HepG2 (cell line): Measurements from ENCODE around the gene KCTD6. TPM values are rescaled to one million over a fixed set of nuclear protein-coding genes. Genes with fewer than 3 reads are reported as not detected.

Experiments used
- ARNT ChIP-seq: fragments of 450-650 bp; IDR thresholded peaks from 2 replicates; pipeline ENCODE4 v1.6.1; 2017
- FOXP4 ChIP-seq: sonication (generic); formaldehyde crosslinking; IDR thresholded peaks from 2 replicates; pipeline ENCODE4 v1.4.0; 2020; ENCODE audit warnings: missing genetic modification reagents
- JUNB ChIP-seq: sonication (generic); formaldehyde crosslinking; IDR thresholded peaks from 2 replicates; pipeline ENCODE4 v1.8.0; 2022; ENCODE audit warnings: missing genetic modification reagents, mild to moderate bottlenecking, borderline replicate concordance
- MIXL1 ChIP-seq: IDR thresholded peaks from 2 replicates; pipeline ENCODE4 v1.6.1; 2016
- NRL ChIP-seq: sonication (generic); formaldehyde crosslinking; IDR thresholded peaks from 2 replicates; pipeline ENCODE4 v1.5.0; 2020; ENCODE audit warnings: missing genetic modification reagents, mild to moderate bottlenecking, moderate library complexity, borderline replicate concordance
- RXRB ChIP-seq: IDR thresholded peaks from 2 replicates; pipeline ENCODE4 v1.6.1; 2016; ENCODE audit warnings: borderline replicate concordance, missing genetic modification reagents, missing compliant biosample characterization
- SOX5 ChIP-seq: IDR thresholded peaks from 2 replicates; pipeline ENCODE4 v1.6.1; 2016; ENCODE audit warnings: borderline replicate concordance
- YEATS4 ChIP-seq: sonication (generic); formaldehyde crosslinking; IDR thresholded peaks from 2 replicates; pipeline ENCODE4 v1.4.0; 2020; ENCODE audit warnings: missing genetic modification reagents, borderline replicate concordance
- ZNF747 ChIP-seq: sonication (generic); formaldehyde crosslinking; IDR thresholded peaks from 2 replicates; pipeline ENCODE4 v1.8.1; 2023; ENCODE audit warnings: missing genetic modification reagents, mild to moderate bottlenecking, borderline replicate concordance
- ZSCAN9 ChIP-seq: IDR thresholded peaks from 2 replicates; pipeline ENCODE4 v1.6.1; 2016; ENCODE audit warnings: borderline replicate concordance
- ZXDC ChIP-seq: sonication (generic); formaldehyde crosslinking; IDR thresholded peaks from 2 replicates; pipeline ENCODE4 v1.5.0; 2020; ENCODE audit warnings: mild to moderate bottlenecking, missing genetic modification reagents
- polyA plus RNA-seq, 8 experiments: library from polyadenylated mRNA; depleted of rRNA in 3 of 8; stranded (reverse) in 7 of 8; unstranded in 1 of 8; fragments of >200 nt; fragmentation: Illumina TruSeq in 4 of 8; extraction: Trizol in 4 of 8; gene quantifications; 2 replicates each; pipeline versions ENCODE4 v1.2.1 to v1.2.3, GENCODE V29; 2011 to 2016; ENCODE audit warnings: low read depth in 4 of 8, missing spikeins in 1 of 8, mixed read lengths in 1 of 8; ENCODE audit not compliant: insufficient read depth in 1 of 8
- total RNA-seq, 5 experiments: library from RNA; depleted of rRNA; stranded (reverse); fragments of >200 nt; fragmentation: Illumina TruSeq; extraction: Trizol; gene quantifications; 2 replicates each; pipeline ENCODE4 v1.2.3, GENCODE V29; 2016; ENCODE audit warnings: low read depth in 1 of 5
- TF ChIP-seq, protein P1 (sequence below): sonication (generic); formaldehyde crosslinking; IDR thresholded peaks from 2 replicates; pipeline ENCODE4 v1.5.0; 2020; ENCODE audit warnings: mild to moderate bottlenecking, missing genetic modification reagents, borderline replicate concordance
- TF ChIP-seq, protein P2 (sequence below): sonication (generic); formaldehyde crosslinking; IDR thresholded peaks from 2 replicates; pipeline ENCODE4 v1.4.0; 2020; ENCODE audit warnings: missing genetic modification reagents, borderline replicate concordance

Gene KCTD6
- total and polyA plus RNA-seq, 2 of the 13 experiments (the other 11 are each of a cell fraction or from before 2014, with no cell fraction given): 13.4 to 14.2 TPM

- TF ChIP-seq, protein P1, sequence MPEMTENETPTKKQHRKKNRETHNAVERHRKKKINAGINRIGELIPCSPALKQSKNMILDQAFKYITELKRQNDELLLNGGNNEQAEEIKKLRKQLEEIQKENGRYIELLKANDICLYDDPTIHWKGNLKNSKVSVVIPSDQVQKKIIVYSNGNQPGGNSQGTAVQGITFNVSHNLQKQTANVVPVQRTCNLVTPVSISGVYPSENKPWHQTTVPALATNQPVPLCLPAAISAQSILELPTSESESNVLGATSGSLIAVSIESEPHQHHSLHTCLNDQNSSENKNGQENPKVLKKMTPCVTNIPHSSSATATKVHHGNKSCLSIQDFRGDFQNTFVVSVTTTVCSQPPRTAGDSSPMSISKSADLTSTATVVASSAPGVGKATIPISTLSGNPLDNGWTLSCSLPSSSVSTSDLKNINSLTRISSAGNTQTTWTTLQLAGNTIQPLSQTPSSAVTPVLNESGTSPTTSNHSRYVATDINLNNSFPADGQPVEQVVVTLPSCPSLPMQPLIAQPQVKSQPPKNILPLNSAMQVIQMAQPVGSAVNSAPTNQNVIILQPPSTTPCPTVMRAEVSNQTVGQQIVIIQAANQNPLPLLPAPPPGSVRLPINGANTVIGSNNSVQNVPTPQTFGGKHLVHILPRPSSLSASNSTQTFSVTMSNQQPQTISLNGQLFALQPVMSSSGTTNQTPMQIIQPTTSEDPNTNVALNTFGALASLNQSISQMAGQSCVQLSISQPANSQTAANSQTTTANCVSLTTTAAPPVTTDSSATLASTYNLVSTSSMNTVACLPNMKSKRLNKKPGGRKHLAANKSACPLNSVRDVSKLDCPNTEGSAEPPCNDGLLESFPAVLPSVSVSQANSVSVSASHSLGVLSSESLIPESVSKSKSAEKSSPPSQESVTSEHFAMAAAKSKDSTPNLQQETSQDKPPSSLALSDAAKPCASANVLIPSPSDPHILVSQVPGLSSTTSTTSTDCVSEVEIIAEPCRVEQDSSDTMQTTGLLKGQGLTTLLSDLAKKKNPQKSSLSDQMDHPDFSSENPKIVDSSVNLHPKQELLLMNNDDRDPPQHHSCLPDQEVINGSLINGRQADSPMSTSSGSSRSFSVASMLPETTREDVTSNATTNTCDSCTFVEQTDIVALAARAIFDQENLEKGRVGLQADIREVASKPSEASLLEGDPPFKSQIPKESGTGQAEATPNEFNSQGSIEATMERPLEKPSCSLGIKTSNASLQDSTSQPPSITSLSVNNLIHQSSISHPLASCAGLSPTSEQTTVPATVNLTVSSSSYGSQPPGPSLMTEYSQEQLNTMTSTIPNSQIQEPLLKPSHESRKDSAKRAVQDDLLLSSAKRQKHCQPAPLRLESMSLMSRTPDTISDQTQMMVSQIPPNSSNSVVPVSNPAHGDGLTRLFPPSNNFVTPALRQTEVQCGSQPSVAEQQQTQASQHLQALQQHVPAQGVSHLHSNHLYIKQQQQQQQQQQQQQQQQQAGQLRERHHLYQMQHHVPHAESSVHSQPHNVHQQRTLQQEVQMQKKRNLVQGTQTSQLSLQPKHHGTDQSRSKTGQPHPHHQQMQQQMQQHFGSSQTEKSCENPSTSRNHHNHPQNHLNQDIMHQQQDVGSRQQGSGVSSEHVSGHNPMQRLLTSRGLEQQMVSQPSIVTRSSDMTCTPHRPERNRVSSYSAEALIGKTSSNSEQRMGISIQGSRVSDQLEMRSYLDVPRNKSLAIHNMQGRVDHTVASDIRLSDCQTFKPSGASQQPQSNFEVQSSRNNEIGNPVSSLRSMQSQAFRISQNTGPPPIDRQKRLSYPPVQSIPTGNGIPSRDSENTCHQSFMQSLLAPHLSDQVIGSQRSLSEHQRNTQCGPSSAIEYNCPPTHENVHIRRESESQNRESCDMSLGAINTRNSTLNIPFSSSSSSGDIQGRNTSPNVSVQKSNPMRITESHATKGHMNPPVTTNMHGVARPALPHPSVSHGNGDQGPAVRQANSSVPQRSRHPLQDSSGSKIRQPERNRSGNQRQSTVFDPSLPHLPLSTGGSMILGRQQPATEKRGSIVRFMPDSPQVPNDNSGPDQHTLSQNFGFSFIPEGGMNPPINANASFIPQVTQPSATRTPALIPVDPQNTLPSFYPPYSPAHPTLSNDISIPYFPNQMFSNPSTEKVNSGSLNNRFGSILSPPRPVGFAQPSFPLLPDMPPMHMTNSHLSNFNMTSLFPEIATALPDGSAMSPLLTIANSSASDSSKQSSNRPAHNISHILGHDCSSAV (CRISPR knock-in tag): no peak
- peak; percentile 95 for TF ChIP-seq RXRB (CRISPR knock-in tag)
- peak; percentile 92 for TF ChIP-seq SOX5
- peak; percentile 70; the same call in 1 of the 2 replicates for TF ChIP-seq ZNF747
- peak; percentile 70 for TF ChIP-seq ZSCAN9 (CRISPR knock-in tag)
- peak; percentile 69; the same call in 1 of the 2 replicates for TF ChIP-seq YEATS4 (CRISPR knock-in tag)
- TF ChIP-seq, protein P2, sequence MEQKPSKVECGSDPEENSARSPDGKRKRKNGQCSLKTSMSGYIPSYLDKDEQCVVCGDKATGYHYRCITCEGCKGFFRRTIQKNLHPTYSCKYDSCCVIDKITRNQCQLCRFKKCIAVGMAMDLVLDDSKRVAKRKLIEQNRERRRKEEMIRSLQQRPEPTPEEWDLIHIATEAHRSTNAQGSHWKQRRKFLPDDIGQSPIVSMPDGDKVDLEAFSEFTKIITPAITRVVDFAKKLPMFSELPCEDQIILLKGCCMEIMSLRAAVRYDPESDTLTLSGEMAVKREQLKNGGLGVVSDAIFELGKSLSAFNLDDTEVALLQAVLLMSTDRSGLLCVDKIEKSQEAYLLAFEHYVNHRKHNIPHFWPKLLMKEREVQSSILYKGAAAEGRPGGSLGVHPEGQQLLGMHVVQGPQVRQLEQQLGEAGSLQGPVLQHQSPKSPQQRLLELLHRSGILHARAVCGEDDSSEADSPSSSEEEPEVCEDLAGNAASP (CRISPR knock-in tag): peak; percentile 96; the same call in 1 of the 2 replicates
- peak; percentile 76 for TF ChIP-seq FOXP4 (CRISPR knock-in tag)
- no peak for TF ChIP-seq ARNT
- TF ChIP-seq JUNB (CRISPR knock-in tag): no peak; the same call in 1 of the 2 replicates
- peak; percentile 72; the same call in 1 of the 2 replicates for TF ChIP-seq MIXL1 (CRISPR knock-in tag)
- peak; percentile 9; the same call in 1 of the 2 replicates for TF ChIP-seq NRL (CRISPR knock-in tag)
- peak; percentile 80; the same call in 1 of the 2 replicates for TF ChIP-seq ZXDC (CRISPR knock-in tag)
Observed at GRCh38 chr3:58535531-58536500, 43.9 kb downstream of the KCTD6 start (continued).
